ENCODE measurements around the gene CXCL11. TPM values are rescaled to one million over a fixed set of nuclear protein-coding genes. Genes with fewer than 3 reads are reported as not detected.
"Not testable (repeated sequence)": the region's sequence is repeated elsewhere in the genome, so short reads cannot be mapped to it uniquely, and the experiment has no call there.

Gene CXCL11
- total RNA-seq, 1 experiment from 2014 or later = 0.26 TPM

DNA sequence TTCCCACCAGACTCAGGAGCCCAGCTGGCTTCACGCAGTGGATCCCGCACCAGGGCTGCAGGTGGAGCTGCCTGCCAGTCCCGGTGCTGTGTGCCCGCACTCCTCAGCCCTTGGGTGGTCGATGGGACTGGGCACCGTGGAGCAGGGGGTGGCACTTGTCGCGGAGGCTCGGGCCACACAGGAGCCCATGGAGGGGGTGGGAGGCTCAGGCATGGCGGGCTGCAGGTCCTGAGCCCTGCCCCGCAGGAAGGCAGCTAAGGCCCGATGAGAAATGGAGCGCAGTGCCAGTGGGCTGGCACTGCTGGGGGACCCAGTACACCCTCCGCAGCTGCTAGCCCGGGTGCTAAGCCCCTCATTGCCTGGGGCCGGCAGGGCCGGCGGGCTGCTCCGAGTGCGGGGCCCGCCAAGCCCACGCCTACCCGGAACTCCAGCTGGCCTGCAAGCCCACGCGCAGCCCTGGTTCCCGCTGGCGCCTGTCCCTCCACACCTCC, 14.7 kb upstream of the CXCL11 start:
- DNase-seq (ENCODE audit: low read depth, low spot score); in situ Hi-C loops (cut with HindIII; ENCODE audit: low pct_unique_long_range_greater_than_20kb, low sequenced_read_pairs): not testable (repeated sequence)

DNA sequence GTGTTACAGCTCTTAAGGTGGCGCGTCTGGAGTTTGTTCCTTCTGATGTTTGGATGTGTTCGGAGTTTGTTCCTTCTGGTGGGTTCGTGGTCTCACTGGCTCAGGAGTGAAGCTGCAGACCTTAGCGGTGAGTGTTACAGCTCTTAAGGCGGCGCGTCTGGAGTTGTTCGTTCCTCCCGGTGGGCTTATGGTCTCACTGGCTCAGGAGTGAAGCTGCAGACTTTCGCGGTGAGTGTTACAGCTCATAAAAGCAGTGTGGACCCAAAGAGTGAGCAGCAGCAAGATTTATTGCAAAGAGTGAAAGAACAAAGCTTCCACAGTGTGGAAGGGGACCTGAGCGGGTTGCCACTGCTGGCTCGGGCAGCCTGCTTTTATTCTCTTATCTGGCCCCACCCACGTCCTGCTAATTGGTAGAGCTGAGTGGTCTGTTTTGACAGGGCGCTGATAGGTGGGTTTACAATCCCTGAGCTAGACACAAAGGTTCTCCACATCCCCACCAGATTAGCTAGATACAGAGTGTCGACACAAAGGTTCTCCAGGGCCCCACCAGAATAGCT, 14.1 kb upstream of the CXCL11 start:
- DNase-seq (ENCODE audit: low read depth, low spot score); in situ Hi-C loops (cut with HindIII; ENCODE audit: low pct_unique_long_range_greater_than_20kb, low sequenced_read_pairs): not testable (repeated sequence)

DNA sequence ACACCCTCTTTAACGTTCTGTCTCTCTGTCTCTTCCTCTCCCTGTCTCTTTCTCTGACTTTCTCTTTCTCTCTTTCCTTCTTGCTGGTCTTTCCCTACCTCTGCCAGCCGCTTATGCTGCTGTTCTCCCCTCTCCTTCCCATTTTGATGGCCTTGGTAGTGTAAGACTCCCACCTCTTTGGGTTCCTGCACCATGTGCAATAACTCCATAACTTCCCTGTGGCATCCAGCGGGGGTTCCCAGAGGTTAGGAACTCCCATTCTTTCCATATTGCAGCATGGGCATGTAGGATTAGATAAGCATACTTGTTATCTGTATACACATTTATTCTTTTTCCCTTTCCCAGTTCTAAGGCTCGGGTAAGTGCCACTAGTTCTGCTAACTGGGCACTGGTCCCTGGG, 8.8 kb upstream of the CXCL11 start:
- DNase-seq (ENCODE audit: low read depth, low spot score); in situ Hi-C loops (cut with HindIII; ENCODE audit: low pct_unique_long_range_greater_than_20kb, low sequenced_read_pairs): not testable (repeated sequence)

DNA sequence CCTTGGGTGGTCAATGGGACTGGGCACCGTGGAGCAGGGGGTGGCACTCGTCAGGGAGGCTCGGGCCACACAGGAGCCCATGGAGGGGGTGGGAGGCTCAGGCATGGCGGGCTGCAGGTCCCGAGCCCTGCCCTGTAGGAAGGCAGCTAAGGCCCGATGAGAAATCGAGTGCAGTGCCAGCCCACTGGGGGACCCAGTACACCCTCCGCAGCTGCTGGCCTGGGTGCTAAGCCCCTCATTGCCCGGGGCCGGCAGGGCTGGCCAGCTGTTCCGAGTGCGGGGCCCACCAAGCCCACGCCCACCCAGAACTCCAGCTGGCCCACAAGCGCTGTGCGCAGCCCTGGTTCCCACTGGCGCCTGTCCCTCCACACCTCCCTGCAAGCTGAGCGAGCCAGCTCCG, 7.4 kb upstream of the CXCL11 start:
- DNase-seq (ENCODE audit: low read depth, low spot score); in situ Hi-C loops (cut with HindIII; ENCODE audit: low pct_unique_long_range_greater_than_20kb, low sequenced_read_pairs): not testable (repeated sequence)

DNA sequence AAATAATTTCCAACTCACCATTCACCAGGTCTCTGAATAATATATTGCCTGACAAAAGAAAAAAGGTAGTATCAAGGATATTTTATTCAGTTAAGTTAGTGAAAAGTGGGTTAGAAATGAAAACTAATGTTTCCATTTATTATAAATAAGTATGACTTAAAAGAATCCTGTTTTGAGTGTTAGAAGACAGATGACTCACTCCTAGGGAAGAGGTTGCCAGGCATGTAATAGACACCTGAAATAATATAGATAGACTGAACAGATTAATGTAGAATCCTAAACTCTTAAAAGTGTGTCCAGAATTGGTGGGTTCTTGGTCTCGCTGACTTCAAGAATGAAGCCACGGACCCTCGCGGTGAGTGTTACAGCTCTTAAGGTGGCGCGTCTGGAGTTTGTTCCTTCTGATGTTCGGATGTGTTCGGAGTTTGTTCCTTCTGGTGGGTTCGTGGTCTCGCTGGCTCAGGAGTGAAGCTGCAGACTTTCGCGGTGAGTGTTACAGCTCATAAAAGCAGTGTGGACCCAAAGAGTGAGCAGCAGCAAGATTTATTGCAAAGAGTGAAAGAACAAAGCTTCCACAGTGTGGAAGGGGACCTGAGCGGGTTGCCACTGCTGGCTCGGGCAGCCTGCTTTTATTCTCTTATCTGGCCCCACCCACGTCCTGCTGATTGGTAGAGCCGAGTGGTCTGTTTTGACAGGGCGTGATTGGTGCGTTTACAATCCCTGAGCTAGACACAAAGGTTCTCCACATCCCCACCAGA, 6.5 kb upstream of the CXCL11 start:
- DNase-seq (ENCODE audit: low read depth, low spot score); in situ Hi-C loops (cut with HindIII; ENCODE audit: low pct_unique_long_range_greater_than_20kb, low sequenced_read_pairs): not testable (repeated sequence)

DNA sequence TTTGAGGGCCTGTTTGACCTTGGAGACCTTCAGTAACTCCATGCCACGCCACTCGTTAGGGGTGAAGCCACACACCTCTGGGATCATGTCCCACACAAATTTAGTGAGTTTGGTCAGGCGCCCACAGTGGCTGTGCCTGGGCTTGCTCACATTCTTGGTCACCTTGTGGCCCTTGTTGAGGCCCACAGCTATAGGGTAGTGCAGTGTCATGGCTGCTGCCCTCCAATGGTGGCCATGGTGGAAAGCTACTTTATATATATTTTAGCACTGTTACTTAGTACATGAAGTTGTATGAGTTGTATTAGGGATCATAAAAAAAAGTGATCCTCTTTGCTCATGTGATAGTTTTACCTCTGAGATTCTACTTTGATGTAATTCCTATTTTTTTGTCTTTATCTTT, 985 bp upstream of the CXCL11 start:
- in situ Hi-C loops (cut with HindIII; ENCODE audit: low pct_unique_long_range_greater_than_20kb, low sequenced_read_pairs) = no loop called here
- no peak for DNase-seq (ENCODE audit: low read depth, low spot score)

DNA sequence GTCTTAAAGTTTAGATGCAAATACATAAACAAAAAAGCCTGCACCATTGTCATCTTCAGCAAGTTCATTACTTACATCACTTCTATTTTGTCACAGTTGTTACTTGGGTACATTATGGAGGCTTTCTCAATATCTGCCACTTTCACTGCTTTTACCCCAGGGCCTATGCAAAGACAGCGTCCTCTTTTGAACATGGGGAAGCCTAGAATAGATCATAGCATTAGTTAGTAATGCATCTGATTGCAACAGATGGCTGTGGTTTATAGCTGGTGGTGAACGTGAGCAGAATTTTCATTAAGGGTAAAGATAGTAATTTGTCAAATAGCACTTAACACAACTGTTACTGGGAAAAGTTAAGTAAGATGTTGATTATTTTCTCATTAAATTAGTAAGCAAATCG, 729 bp downstream of the CXCL11 start:
- in situ Hi-C loops (cut with HindIII; ENCODE audit: low pct_unique_long_range_greater_than_20kb, low sequenced_read_pairs) = no loop called here
- no peak for DNase-seq (ENCODE audit: low read depth, low spot score)

DNA sequence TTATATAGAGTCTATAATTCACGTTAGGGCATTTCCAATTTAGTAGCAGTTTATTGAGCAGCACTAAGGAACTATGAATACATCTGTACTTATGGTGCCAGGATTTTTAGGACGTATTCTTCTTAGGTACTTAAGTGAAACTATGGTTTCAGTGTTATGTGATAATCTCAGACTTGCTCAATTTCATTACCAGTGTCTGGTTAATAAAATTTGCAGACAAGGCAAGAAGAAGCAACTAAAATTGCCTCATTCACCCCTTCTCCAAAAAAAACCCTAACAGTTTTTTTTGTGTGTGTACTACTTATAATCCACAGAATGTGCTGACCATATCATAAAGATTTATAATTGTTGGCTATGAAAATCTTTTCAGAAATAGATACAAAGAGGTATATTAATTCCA, 6.6 kb downstream of the CXCL11 start:
- no peak for DNase-seq (ENCODE audit: low read depth, low spot score)
- in situ Hi-C loops (cut with HindIII; ENCODE audit: low pct_unique_long_range_greater_than_20kb, low sequenced_read_pairs) = no loop called here

DNA sequence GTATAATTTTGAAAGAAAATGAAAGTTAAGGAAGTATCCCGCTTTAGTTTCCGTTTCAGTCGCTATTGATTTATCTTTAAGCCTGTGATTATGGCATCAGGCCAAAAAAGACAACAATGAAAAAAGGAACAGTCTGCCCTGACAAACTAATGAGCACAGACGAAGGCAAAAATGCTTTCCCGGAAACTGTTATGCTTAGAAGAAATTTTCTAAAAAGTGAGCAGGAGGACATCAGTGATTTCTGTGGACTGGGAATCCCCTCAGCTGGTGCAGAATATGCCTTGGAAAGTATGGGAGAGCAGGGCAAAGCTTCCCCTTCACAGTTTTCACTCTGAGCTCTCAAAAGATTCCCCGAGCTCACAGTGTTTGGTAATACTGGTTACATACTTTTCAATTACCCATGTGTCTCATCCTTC, 7.5 kb downstream of the CXCL11 start:
- DNase-seq (ENCODE audit: low read depth, low spot score) = peak; percentile 32
- in situ Hi-C loops (cut with HindIII; ENCODE audit: low pct_unique_long_range_greater_than_20kb, low sequenced_read_pairs) = no loop called here

DNA sequence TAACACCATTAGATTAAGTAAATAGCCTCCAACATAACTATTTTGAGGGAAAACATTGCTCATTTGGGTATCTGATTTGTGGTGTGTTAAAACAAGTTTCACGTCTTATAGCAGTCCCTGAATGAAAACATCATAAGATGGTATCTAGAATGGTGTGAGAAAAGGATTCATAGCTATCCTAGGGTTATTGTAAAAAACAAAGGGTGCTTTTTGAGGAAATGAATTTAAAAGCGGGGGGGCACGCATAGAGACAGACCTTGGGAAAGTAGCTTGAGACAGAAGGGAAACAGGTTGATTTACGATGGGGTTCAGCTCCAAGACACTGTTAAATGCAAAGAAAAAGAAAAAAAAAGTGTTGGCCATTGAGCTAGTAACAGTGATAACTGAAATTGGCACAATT, 11.8 kb downstream of the CXCL11 start:
- DNase-seq (ENCODE audit: low read depth, low spot score) = no peak
- in situ Hi-C loops (cut with HindIII; ENCODE audit: low pct_unique_long_range_greater_than_20kb, low sequenced_read_pairs) = no loop called here

DNA sequence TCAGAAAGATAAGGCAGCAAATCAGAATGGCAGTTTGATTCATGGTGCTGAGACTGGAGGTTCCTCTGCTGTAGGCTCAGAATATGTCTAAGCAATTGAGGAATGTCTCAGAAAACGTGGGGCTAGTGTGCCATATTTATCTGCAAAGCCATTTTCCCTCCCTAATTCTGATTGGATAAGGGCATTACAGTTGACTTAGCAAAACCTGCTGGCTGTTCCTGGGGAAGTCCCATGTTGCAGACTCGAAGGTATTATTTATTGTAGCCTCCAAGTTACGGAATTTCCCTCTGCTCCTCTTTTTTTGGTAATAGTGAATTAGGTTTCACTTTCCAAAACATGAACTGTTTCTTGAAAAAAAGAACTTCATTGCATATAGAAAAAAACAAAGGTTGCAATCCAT, 12.5 kb downstream of the CXCL11 start, which contains the start of gene CXCL10:
Gene CXCL10 (minus strand): TSS at position 109 of the 400 bp plus-strand sequence. CDS start 66 bp downstream, at position 43.
- DNase-seq (ENCODE audit: low read depth, low spot score) = no peak

DNA sequence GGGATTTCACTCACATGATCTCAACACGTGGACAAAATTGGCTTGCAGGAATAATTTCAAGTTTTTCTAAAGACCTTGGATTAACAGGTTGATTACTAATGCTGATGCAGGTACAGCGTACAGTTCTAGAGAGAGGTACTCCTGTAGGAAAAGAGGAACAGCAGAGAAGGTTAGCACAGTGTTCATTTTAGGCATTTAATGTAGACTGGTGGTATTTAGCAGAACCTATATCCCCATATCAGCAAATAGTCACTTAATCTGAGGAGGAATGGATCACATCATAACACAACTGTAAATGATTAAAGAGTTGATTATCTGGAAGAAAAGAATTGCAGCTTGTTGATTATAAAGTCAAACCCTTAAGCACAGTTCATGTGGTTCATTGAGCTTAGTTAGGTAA, 13.2 kb downstream of the CXCL11 start:
- no peak for DNase-seq (ENCODE audit: low read depth, low spot score)
- in situ Hi-C loops (cut with HindIII; ENCODE audit: low pct_unique_long_range_greater_than_20kb, low sequenced_read_pairs) = no loop called here

More for the DNA sequence above, 12.5 kb downstream of the CXCL11 start, which contains the start of gene CXCL10:
- in situ Hi-C loops (cut with HindIII; ENCODE audit: low pct_unique_long_range_greater_than_20kb, low sequenced_read_pairs) = no loop called here

DNA sequence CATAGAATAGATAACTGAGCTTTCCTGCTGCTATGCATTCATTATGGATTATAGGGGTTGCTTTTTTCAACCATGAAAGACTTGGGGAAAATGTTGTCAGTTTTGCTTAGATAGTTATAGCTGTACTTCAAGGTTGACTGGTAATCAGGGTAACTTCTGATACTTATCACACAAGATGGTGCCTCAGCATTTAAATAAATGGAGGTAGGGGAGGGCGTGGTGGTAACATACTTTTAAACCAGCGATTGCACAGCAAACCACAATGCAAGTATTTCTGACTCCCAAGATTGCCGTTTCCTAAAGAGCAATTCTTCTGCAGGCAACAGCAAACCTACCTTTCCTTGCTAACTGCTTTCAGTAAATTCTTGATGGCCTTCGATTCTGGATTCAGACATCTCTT, 13.8 kb downstream of the CXCL11 start:
- DNase-seq (ENCODE audit: low read depth, low spot score) = no peak
- in situ Hi-C loops (cut with HindIII; ENCODE audit: low pct_unique_long_range_greater_than_20kb, low sequenced_read_pairs) = no loop called here

DNA sequence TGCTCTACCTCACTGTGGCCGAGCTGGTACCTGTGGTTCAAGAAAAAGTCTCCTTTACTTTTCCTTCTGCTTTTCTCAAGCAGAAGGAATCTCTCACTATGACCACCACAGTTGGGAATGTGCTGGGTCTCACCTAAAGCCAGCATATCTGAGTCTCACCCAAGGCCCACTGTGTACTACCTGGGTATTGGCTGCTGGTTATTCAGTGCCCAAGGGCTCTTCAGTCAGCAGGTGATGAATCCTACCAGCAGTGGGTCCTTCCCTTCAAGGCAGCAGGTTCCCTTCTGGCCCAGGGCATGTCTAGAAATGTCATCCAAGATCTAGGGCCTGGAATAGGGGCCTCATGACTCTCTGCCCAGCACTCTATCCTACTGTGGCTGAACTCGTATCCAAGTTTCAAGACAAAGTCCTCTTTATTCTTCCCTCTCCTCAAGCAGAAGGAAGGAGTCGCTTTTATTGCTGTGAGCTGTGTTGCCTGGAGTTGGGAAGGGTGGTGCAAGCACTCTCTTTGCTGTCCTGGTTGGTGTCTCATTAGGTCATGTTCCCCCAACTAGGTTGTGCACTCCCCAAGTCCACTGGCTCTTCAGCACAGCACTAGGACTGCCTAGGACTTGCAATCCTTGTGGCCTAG, 18.7 kb downstream of the CXCL11 start:
- in situ Hi-C loops (cut with HindIII; ENCODE audit: low pct_unique_long_range_greater_than_20kb, low sequenced_read_pairs) = no loop called here
- peak; percentile 60 for DNase-seq (ENCODE audit: low read depth, low spot score)

DNA sequence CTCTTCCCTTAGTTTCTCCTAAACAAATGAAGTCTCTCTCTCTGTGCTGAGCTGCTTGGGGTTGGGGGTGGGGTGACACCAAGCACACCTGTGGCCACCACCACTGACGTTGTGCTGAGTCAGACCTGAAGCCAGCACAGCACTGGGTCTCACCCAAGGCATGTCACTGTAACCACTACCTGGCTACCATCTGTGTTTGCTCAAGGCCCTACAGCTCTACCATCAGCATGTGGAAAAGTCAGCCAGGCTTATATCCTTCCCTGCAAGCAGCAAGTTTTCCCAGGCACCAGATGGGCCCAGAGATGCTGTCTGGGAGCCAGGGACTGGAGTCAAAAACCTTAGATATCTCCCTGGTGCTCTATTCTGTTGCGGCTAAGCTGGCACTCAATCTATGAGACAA, 19.5 kb downstream of the CXCL11 start:
- no peak for DNase-seq (ENCODE audit: low read depth, low spot score)
- in situ Hi-C loops (cut with HindIII; ENCODE audit: low pct_unique_long_range_greater_than_20kb, low sequenced_read_pairs) = no loop called here

DNA sequence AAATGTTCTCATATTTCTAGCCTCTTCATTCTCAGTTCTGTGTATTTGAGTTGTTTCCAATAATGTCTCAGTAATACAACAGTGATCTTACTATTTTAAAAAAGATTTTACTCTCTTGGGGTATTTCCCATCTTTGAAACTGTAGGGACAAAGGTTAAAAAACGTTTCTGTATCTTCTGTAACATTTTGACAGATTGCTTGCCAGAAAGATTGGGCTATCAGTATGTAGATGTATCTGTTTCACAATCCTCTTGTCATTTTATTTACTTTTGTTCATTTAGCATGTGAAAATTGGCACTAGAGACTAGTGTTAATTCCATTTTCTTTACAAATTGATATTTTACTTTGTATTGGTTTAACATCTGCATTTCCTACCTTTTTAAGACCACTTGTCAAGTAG, 22.3 kb downstream of the CXCL11 start:
- in situ Hi-C loops (cut with HindIII; ENCODE audit: low pct_unique_long_range_greater_than_20kb, low sequenced_read_pairs) = no loop called here
- DNase-seq (ENCODE audit: low read depth, low spot score) = no peak

DNA sequence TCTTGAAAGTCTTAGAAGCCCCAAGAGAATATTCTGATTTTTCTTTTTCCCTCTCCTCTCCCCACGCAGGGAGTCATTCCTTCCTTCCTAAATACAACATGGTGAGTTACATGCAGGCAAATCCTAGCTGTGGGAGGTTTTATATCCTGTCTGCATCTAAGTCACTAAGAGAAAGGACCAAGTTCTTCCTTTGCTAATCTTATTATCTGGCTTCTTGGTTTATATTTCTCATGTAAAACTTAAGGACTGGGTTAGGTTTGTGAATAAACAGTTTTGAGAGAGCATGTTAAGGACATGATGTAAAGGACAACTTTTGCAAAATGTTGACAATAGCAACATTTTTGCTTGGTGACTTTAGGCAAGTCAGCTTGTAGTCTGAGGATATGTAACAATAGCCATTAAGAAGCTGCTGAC, 23.5 kb downstream of the CXCL11 start:
- no peak for DNase-seq (ENCODE audit: low read depth, low spot score)
- in situ Hi-C loops (cut with HindIII; ENCODE audit: low pct_unique_long_range_greater_than_20kb, low sequenced_read_pairs) = no loop called here

DNA sequence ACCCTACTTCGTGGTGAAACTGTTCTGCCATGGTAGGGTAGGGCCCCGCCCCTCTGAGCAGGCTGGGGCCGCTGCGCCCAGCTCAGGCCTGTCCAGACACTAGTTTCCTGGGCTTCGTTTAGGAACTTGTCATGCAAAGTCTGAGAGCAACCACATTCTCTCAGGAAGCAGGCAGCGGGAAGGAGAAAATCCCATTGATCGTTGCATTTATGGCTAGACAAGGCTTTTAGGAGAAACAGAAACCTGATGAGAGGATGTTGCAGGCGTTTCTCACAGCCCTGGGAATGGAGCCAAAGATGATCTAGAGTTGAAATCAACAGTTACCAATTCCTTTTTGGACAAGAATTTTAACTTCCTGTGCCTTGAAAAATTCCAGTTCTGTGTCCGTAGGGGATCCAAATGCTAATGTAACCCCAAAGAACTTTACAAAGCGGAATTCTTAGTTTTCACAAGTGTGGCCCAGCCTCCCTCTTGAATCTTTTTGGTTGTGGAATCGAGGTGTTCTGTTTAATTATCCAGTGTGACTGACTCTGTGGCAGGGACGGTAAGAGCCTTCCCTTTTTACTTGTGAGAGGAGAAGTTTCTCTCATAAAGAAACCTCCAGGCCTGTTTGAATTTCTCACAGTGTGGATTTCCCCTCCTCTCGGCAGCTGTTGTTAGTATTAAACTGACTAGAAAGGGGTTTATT, 24.0 kb downstream of the CXCL11 start:
- in situ Hi-C loops (cut with HindIII; ENCODE audit: low pct_unique_long_range_greater_than_20kb, low sequenced_read_pairs) = no loop called here
- no peak for DNase-seq (ENCODE audit: low read depth, low spot score)
